ENCODE results near the gene IP6K2.

IP6K2 gene

DNA sequence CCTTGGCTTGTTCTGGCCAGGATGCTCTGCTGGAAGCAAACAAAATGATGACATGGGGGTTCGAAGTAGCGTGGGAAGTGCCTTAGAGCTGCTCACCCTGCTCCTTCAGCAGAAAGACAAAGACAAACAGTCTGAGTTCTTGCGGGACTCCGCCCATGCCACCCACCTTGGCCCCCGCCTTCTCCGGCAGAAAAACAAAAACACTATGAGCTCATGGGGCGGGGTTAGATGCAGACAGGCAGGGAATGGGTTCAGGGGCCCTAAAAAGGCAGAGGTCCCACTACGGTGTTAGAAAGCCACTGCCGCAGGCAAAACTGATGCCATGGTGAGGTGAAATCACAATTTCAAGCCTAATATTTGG, 21.6 kb downstream of the IP6K2 start:
- no peak overlapping the region for H3K27ac ChIP-seq

DNA sequence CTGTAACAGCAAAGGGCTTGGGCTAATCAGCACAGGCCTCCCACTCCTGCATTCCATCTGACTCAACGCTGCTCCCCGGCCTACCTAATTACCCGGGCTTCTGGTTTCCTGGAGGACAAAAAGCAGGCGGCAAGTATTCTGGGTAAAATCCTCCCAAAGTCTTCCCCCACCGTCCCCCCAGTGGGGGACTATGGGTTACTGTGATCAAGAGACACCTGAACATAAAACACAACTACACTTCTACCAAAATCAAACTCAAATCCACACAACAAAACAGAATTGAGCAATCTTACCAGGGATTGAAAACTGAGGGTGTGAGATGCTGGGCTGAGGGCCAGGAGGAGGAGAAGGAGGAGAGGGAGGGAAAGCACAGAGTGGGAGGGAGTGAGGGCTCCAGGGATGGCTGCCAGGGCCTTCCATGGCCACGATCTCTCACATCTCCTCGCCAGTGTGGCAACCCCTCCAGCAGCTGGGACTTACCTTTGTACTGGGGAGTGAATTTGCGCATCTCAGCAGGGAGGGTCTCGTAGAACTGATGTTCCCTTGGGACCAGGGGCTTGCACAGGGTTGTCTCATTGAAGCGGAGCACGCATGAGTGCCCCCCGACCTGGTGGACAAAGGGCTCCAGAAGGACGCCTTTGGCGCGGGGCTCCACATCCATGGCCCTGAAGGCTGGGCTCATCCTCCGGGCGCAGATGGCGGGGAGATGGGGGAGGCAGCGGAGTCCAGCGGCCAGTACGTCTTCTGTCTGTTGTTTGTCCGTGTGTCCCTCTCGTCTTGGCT, 22.2 kb downstream of the IP6K2 start:
- no peak for TF ChIP-seq ZFX (IDR thresholded peaks at IDR 0.05; ENCODE audit: borderline replicate concordance)
- TF ChIP-seq, protein P1, sequence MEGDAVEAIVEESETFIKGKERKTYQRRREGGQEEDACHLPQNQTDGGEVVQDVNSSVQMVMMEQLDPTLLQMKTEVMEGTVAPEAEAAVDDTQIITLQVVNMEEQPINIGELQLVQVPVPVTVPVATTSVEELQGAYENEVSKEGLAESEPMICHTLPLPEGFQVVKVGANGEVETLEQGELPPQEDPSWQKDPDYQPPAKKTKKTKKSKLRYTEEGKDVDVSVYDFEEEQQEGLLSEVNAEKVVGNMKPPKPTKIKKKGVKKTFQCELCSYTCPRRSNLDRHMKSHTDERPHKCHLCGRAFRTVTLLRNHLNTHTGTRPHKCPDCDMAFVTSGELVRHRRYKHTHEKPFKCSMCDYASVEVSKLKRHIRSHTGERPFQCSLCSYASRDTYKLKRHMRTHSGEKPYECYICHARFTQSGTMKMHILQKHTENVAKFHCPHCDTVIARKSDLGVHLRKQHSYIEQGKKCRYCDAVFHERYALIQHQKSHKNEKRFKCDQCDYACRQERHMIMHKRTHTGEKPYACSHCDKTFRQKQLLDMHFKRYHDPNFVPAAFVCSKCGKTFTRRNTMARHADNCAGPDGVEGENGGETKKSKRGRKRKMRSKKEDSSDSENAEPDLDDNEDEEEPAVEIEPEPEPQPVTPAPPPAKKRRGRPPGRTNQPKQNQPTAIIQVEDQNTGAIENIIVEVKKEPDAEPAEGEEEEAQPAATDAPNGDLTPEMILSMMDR (IDR thresholded peaks at IDR 0.05): no peak
- H3K27ac ChIP-seq: no peak overlapping the region

More for the DNA sequence above, 21.6 kb downstream of the IP6K2 start:
- no peak for TF ChIP-seq ZFX (IDR thresholded peaks at IDR 0.05; ENCODE audit: borderline replicate concordance)
- TF ChIP-seq, protein P1 (IDR thresholded peaks at IDR 0.05): no peak

DNA sequence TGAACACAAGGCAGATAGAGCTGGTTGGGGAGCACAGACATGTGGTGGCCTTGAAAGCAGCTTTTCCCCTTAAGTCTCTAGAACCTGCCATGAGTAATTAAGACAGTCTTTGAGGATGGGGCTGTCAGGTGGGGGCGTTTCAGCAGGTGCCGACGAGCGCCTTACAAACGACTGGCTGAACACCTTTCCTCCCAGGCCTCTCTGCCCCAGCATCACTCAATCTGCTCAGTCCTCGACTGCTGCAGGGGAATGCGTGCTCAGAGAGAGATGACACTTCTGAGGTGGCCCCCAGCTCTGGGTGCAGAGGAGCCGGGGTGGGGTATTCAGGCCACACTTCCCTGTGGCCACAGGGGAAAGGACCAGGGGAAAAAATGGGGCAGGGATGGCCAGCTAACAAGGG, 23.2 kb downstream of the IP6K2 start:
- no peak overlapping the region for H3K27ac ChIP-seq
- TF ChIP-seq, protein P1 (IDR thresholded peaks at IDR 0.05): no peak
- no peak for TF ChIP-seq ZFX (IDR thresholded peaks at IDR 0.05; ENCODE audit: borderline replicate concordance)

DNA sequence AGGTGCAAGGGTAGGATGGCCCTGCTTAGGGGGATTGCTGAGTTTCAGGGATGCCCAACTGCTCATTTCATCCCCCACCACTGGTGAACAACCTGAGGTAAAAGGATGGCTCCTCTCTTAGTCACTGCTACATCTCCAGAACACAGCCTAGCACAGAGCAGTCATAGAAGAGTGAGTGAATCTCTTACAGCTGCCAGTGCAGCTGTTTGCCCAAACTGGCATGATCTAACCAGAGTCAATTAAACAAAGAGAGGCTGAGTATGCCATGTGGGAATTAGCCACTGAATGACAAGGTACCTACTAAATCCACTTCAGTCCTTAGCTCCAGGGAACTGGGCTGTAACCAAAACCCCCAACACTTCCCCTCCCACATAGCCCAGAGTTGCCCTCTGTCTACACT, 24.5 kb downstream of the IP6K2 start:
- H3K27ac ChIP-seq: no peak overlapping the region
- TF ChIP-seq ZFX (IDR thresholded peaks at IDR 0.05; ENCODE audit: borderline replicate concordance): no peak
- TF ChIP-seq, protein P1 (IDR thresholded peaks at IDR 0.05): no peak

DNA sequence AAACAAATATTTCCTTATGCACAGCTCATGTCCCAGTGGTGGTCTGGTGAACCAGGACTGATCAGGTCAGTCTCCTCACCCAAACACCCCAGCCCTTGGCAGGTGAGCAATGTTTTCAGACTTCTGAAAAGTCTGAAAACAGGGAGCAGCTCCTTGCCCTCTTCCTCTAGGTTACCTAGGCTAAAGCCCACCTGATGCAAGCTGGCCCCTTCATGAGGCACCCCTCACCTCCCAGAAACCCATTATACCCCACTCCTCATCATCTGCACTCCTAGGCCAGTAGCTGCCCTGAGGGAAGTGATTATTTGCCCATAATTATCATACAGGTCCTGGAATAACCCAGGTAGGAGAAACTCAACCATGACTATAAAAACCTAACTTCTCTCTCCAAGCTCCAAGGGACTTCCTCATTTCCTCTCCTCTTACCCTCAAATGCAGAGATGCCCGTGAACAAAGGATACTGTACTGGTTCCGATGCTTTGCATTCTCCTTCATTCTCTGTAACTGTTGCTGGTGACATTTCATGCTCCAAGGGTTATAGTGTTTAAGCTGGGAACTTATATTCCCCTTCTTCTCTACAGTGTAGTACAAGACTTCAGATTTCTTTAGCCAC, 26.1 kb downstream of the IP6K2 start:
- H3K27ac ChIP-seq: no peak overlapping the region

DNA sequence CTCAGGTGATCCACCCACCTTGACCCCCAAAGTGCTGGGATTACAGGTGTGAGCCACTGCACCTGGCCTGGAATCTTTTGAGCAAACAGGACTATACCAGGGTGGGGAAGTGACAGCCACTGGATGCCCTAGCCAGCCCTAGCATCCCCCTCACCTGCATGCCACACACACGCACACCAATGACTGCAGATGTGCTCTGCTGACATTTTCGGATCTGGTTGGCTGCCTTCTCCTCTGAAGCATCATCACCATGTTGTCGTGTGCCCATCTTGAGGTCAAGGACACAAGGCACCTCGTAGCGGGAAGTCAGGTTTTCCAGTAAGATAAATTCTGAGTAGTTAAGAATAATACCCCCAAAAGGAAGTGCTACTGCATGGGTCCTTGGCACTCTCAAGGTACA, 27.6 kb downstream of the IP6K2 start:
- H3K27ac ChIP-seq: no peak overlapping the region
- TF ChIP-seq, protein P1 (IDR thresholded peaks at IDR 0.05): no peak
- TF ChIP-seq ZFX (IDR thresholded peaks at IDR 0.05; ENCODE audit: borderline replicate concordance): no peak

More for the DNA sequence above, 26.1 kb downstream of the IP6K2 start:
- no peak for TF ChIP-seq ZFX (IDR thresholded peaks at IDR 0.05; ENCODE audit: borderline replicate concordance)
- TF ChIP-seq, protein P1 (IDR thresholded peaks at IDR 0.05): no peak

DNA sequence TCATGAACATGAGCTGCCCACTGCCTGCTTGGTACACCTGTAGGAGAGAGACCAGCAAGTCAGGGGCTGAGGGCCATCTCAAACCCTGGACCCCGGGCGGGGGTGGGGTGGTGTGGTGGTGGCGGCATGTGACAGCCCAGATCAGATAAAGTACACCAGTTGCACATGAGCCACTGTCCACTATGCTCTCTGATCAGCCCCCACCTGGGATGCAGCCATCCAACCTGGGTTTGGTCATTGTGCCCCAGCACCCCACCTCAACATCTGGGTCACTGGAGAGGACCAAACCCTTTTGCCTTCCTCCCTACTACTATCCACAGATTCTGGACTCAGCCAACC, 28.3 kb downstream of the IP6K2 start:
- no peak overlapping the region for H3K27ac ChIP-seq
- no peak for TF ChIP-seq ZFX (IDR thresholded peaks at IDR 0.05; ENCODE audit: borderline replicate concordance)
- TF ChIP-seq, protein P1 (IDR thresholded peaks at IDR 0.05): no peak

Measured in 22Rv1 (cell line).